ENCODE results near the gene VWA5B2. TPM values are rescaled to one million over a fixed set of nuclear protein-coding genes. Genes with fewer than 3 reads are reported as not detected.

Gene VWA5B2
- total RNA-seq, 6 experiments from 2014 or later, result not detected

GRCh38 chr3:184236033-184236410, 6.6 kb downstream of the VWA5B2 start:
- Mint-ChIP-seq H3K9me3 (no peaks in the 10 kb centered on the region), H3K27me3 (ENCODE audit: insufficient read depth) (peaks cover 27% of the 10 kb centered on the region), H3K27ac (no peak overlapping the region), H3K4me3 (no peak overlapping the region), H3K4me1 (ENCODE audit: low read depth) (peaks cover 14% of the 10 kb centered on the region), H3K36me3 (ENCODE audit: low read depth) (peaks cover 5% of the 10 kb centered on the region; the same call in 1 of the 2 replicates)
- no peak for DNase-seq
- TF ChIP-seq, protein P1, sequence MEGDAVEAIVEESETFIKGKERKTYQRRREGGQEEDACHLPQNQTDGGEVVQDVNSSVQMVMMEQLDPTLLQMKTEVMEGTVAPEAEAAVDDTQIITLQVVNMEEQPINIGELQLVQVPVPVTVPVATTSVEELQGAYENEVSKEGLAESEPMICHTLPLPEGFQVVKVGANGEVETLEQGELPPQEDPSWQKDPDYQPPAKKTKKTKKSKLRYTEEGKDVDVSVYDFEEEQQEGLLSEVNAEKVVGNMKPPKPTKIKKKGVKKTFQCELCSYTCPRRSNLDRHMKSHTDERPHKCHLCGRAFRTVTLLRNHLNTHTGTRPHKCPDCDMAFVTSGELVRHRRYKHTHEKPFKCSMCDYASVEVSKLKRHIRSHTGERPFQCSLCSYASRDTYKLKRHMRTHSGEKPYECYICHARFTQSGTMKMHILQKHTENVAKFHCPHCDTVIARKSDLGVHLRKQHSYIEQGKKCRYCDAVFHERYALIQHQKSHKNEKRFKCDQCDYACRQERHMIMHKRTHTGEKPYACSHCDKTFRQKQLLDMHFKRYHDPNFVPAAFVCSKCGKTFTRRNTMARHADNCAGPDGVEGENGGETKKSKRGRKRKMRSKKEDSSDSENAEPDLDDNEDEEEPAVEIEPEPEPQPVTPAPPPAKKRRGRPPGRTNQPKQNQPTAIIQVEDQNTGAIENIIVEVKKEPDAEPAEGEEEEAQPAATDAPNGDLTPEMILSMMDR (IDR thresholded peaks at IDR 0.05), result no peak

DNA sequence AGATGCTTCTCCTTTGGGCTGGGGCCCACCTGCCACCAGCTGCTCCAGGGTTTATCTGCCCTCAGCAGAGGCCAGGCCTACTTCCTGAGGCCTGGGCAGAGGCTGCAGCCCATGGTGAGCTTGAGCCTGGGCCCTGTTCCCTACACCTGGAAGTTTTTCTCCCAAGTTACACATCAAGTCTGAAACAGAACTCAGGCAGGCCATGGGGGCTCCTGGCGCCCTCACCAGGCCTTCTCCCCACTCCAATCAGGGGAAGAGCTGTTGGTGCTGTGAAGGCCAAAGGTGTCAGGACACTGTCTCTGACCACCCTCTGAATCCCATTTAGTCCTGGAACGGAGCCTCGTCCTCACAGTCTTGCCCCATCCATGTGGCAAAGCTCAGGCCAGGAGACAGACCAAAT, 7.3 kb downstream of the VWA5B2 start:
- Mint-ChIP-seq H3K9me3 (no peaks in the 10 kb centered on the region), H3K27ac (no peak overlapping the region), H3K27me3 (ENCODE audit: insufficient read depth) (peaks cover 21% of the 10 kb centered on the region), H3K4me1 (ENCODE audit: low read depth) (peaks cover 8% of the 10 kb centered on the region), H3K4me3 (no peak overlapping the region), H3K36me3 (ENCODE audit: low read depth) (no peaks in the 10 kb centered on the region)
- TF ChIP-seq, protein P1 (IDR thresholded peaks at IDR 0.05), result no peak
- no peak for DNase-seq

- H3K27me3 Mint-ChIP-seq (ENCODE audit: insufficient read depth), result peaks cover 17% of the 10 kb centered on the region
- no peak overlapping the region for H3K27ac Mint-ChIP-seq
Measured at GRCh38 chr3:184237211-184237610, 7.8 kb downstream of the VWA5B2 start.

GRCh38 chr3:184237807-184238206, 8.4 kb downstream of the VWA5B2 start:
- TF ChIP-seq, protein P1 (IDR thresholded peaks at IDR 0.05), result no peak
- peaks cover 7% of the 10 kb centered on the region for H3K36me3 Mint-ChIP-seq (ENCODE audit: low read depth)
- H3K27me3 Mint-ChIP-seq (ENCODE audit: insufficient read depth), result peaks cover 13% of the 10 kb centered on the region
- no peaks in the 10 kb centered on the region for H3K9me3 Mint-ChIP-seq
- H3K4me1 Mint-ChIP-seq (ENCODE audit: low read depth), result peaks cover 8% of the 10 kb centered on the region
- H3K27ac Mint-ChIP-seq, result no peak overlapping the region
- H3K4me3 Mint-ChIP-seq, result no peak overlapping the region
- no peak for DNase-seq

More at GRCh38 chr3:184237211-184237610, 7.8 kb downstream of the VWA5B2 start:
- Mint-ChIP-seq H3K4me3 (no peak overlapping the region), H3K4me1 (ENCODE audit: low read depth) (peaks cover 8% of the 10 kb centered on the region), H3K36me3 (ENCODE audit: low read depth) (peaks cover under 1% of the 10 kb centered on the region; the same call in 1 of the 2 replicates), H3K9me3 (no peaks in the 10 kb centered on the region)
- TF ChIP-seq, protein P1 (IDR thresholded peaks at IDR 0.05), result no peak
- DNase-seq, result no peak

- Mint-ChIP-seq H3K4me1 (ENCODE audit: low read depth) (peaks cover 8% of the 10 kb centered on the region), H3K4me3 (no peak overlapping the region), H3K36me3 (ENCODE audit: low read depth) (peaks cover 9% of the 10 kb centered on the region), H3K27me3 (ENCODE audit: insufficient read depth) (peaks cover 13% of the 10 kb centered on the region), H3K9me3 (no peaks in the 10 kb centered on the region), H3K27ac (no peak overlapping the region)
- TF ChIP-seq, protein P1 (IDR thresholded peaks at IDR 0.05), result no peak
- DNase-seq, result no peak
Measured at GRCh38 chr3:184238246-184238818, 8.9 kb downstream of the VWA5B2 start.
